ENCODE results near the gene PLEKHB1. TPM values are rescaled to one million over a fixed set of nuclear protein-coding genes. Genes with fewer than 3 reads are reported as not detected.

The PLEKHB1 gene
- total and polyA plus RNA-seq, 10 of the 15 experiments (the other 5 are each of a cell fraction or from before 2014, with no cell fraction given), result 0.58 to 2.6 (median 1.5) TPM; not detected in 1

- FAIRE-seq (no peak), ATAC-seq (no peak), DNase-seq (ENCODE audit: low read depth, low spot score) (no peak)
- Histone ChIP-seq H3K27me3 (replicated peaks in 1 of 2; ENCODE audit: control insufficient read depth in 2 of 2, insufficient read depth in 2 of 2, low read length in 1 of 2) (no peaks in the 10 kb centered on the region), H3K36me3 (ENCODE audit: control insufficient read depth in 2 of 2, insufficient read depth in 2 of 2, low read length in 1 of 2) (no peaks in the 10 kb centered on the region), H3K79me2 (ENCODE audit: control insufficient read depth, insufficient read depth, low read length) (no peaks in the 10 kb centered on the region), H3K4me2 (ENCODE audit: control insufficient read depth, insufficient read depth) (no peak overlapping the region), H3K27ac (ENCODE audit: control insufficient read depth, insufficient read depth) (no peak overlapping the region), H3K4me1 (ENCODE audit: control insufficient read depth, insufficient read depth, low read length) (no peaks in the 10 kb centered on the region), H2AFZ (ENCODE audit: control insufficient read depth, low read depth, low read length) (no peak overlapping the region), H4K20me1 (ENCODE audit: control insufficient read depth, insufficient read depth) (no peaks in the 10 kb centered on the region), H3K9me3 (replicated peaks; ENCODE audit: control insufficient read depth, insufficient read depth, low read length) (no peaks in the 10 kb centered on the region; the same call in 2 of the 3 replicates), H3K4me3 (no peak overlapping the region), H3K9ac (ENCODE audit: control insufficient read depth, insufficient read depth, low read length) (no peak overlapping the region)
- in situ Hi-C loops (cut with MboI) (no loop called here), intact Hi-C loops (cut with micrococcal nuclease; ENCODE audit: unreplicated experiment) (no loop called here)
- POLR2A ChIA-PET, result no interaction called here
- no peak for TF ChIP-seq MYC (IDR thresholded peaks at IDR 0.05; ENCODE audit: insufficient read depth, insufficient read length, insufficient replicate concordance, low read length, severe bottlenecking)
- no peak for TF ChIP-seq E4F1 (IDR thresholded peaks at IDR 0.05; ENCODE audit: borderline replicate concordance, partially characterized antibody)
- no peak for TF ChIP-seq ELK1 (IDR thresholded peaks at IDR 0.05; ENCODE audit: low read depth, low read length)
- no peak for TF ChIP-seq RB1 (IDR thresholded peaks at IDR 0.05; ENCODE audit: borderline replicate concordance)
- no peak for TF ChIP-seq PML (IDR thresholded peaks at IDR 0.05; ENCODE audit: low read length)
- no TSS peak for BruUV-seq (replicated peaks)
- SMC1A ChIA-PET (ENCODE audit: uncharacterized antibody, unreplicated experiment), result interaction anchor here (0.7 to 2.0 kb wide), 3 partner anchors 10 to 157 kb away, joined by 3 to 7 read pairs (median 4); no protein-coding TSS in a partner anchor
- CTCF ChIA-PET, result interaction anchor here (1.4 to 2.6 kb wide), 2 partner anchors 10 to 12 kb away, joined by 3 to 17 read pairs; no protein-coding TSS in a partner anchor
- 82% methylated on average over 5 of the region's 5 CpGs for WGBS (ENCODE audit: insufficient coverage, insufficient replicate concordance, low lambda C conversion rate, missing lambda C conversion rate)
- RAD21 ChIA-PET (ENCODE audit: unreplicated experiment), result interaction anchor here (1.1 kb wide), 1 partner anchor 10 kb away, joined by 4 read pairs; no protein-coding TSS in a partner anchor
These were observed 10.7 kb upstream of the PLEKHB1 start for GRCh38 chr11:73635721-73636120.
